IMR-90 (cell line): ENCODE results near the gene SLC23A3. TPM values are rescaled to one million over a fixed set of nuclear protein-coding genes. Genes with fewer than 3 reads are reported as not detected.
A peak's percentile ranks its signal among the peaks of the same experiment; 100 is the strongest.

ENCODE experiments used
- ATAC-seq: fragments of 200-7000 bp; cut with Tn5 transposase; 2 replicates; pipeline ENCODE4 v1.9.1; 2020; ENCODE audit warnings: low read depth, mild to moderate bottlenecking, moderate library complexity
- BruUV-seq: library from RNA; stranded (reverse); fragments of 400-500 nt; replicated peaks from 2 replicates; lab custom pipeline; 2021; lab: Mats Ljungman, UMichigan
- CTCF ChIA-PET: fragments of 300-600 bp; formaldehyde crosslinking; extraction: SDS; loops from one replicate; lab custom pipeline; 2021; ENCODE audit warnings: antibody characterized with exemption; lab: Yijun Ruan, JAX
- POLR2A ChIA-PET: fragments of 300-600 bp; sonication (Branson Sonifier 250); formaldehyde crosslinking; loops from one replicate; lab custom pipeline; 2022; ENCODE audit warnings: antibody characterized with exemption; ENCODE audit not compliant: unreplicated experiment; lab: Charles Lee
- DNase-seq: peaks from one replicate; pipeline ENCODE4 v3.0.0; 2013
- H2AFZ ChIP-seq: replicated peaks from 2 replicates; pipeline ENCODE3; 2013; ENCODE audit warnings: low read length, mild to moderate bottlenecking; ENCODE audit not compliant: poor library complexity
- H2AK5ac ChIP-seq: 2 replicates; pipeline ENCODE4 v1.6.1; 2013; ENCODE audit warnings: low read depth, low read length, inconsistent platforms
- H2AK9ac ChIP-seq: replicated peaks from 2 replicates; pipeline ENCODE3; 2013; ENCODE audit warnings: mild to moderate bottlenecking, low read depth, low read length, moderate library complexity; ENCODE audit not compliant: poor library complexity
- H2BK120ac ChIP-seq: 2 replicates; pipeline ENCODE4 v1.6.1; 2013; ENCODE audit warnings: low read depth, low read length, inconsistent platforms
- H2BK15ac ChIP-seq: 3 replicates; pipeline ENCODE4 v1.6.1; 2013; ENCODE audit warnings: low read depth, low read length, inconsistent platforms
- H2BK20ac ChIP-seq: 2 replicates; pipeline ENCODE4 v1.6.1; 2013; ENCODE audit warnings: low read depth, mild to moderate bottlenecking, inconsistent platforms, low read length, moderate library complexity
- H2BK5ac ChIP-seq: 2 replicates; pipeline ENCODE4 v1.6.1; 2013; ENCODE audit warnings: mild to moderate bottlenecking, low read depth, low read length, inconsistent platforms; ENCODE audit not compliant: poor library complexity, severe bottlenecking
- H3K14ac ChIP-seq: replicated peaks from 2 replicates; pipeline ENCODE4 v1.6.1; 2013; ENCODE audit warnings: low read depth, low read length, inconsistent platforms
- H3K18ac ChIP-seq: 2 replicates; pipeline ENCODE4 v1.6.1; 2013; ENCODE audit warnings: low read depth, low read length, control low read depth
- H3K23ac ChIP-seq: 2 replicates; pipeline ENCODE4 v1.6.1; 2013; ENCODE audit warnings: low read depth, low read length, inconsistent platforms
- H3K27ac ChIP-seq: 2 replicates; pipeline ENCODE4 v1.5.1; 2013; ENCODE audit warnings: mild to moderate bottlenecking, control low read depth, low read length; ENCODE audit not compliant: insufficient read depth
- H3K27me3 ChIP-seq: 2 replicates; pipeline ENCODE4 v1.6.1; 2013; ENCODE audit warnings: low read length; ENCODE audit not compliant: control insufficient read depth, insufficient read depth
- H3K36me3 ChIP-seq: 2 replicates; pipeline ENCODE4 v1.6.1; 2013; ENCODE audit warnings: low read length, mixed read lengths; ENCODE audit not compliant: control insufficient read depth, insufficient read depth
- H3K4ac ChIP-seq: 2 replicates; pipeline ENCODE4 v1.6.1; 2013; ENCODE audit warnings: low read depth, low read length, inconsistent platforms
- H3K4me1 ChIP-seq: 2 replicates; pipeline ENCODE4 v1.6.1; 2013; ENCODE audit warnings: low read length, mixed read lengths; ENCODE audit not compliant: control insufficient read depth, insufficient read depth
- H3K4me2 ChIP-seq: 2 replicates; pipeline ENCODE4 v1.6.1; 2013; ENCODE audit warnings: low read depth, mild to moderate bottlenecking, control low read depth, low read length, moderate library complexity
- H3K4me3 ChIP-seq: 2 replicates; pipeline ENCODE4 v1.5.1; 2013; ENCODE audit warnings: low read depth, mild to moderate bottlenecking, control low read depth, low read length, moderate library complexity; ENCODE audit not compliant: insufficient read depth
- H3K56ac ChIP-seq: 2 replicates; pipeline ENCODE4 v1.6.1; 2013; ENCODE audit warnings: low read length, inconsistent platforms; ENCODE audit not compliant: insufficient read depth; ENCODE audit errors: extremely low read depth
- H3K79me1 ChIP-seq, 2 experiments: 2 replicates each; pipeline ENCODE4 v1.6.1; 2013; ENCODE audit warnings: low read length in 2 of 2, inconsistent platforms in 1 of 2, low read depth in 1 of 2
- H3K9ac ChIP-seq: 2 replicates; pipeline ENCODE4 v1.6.1; 2013; ENCODE audit warnings: low read depth, low read length, control low read depth
- H3K9me1 ChIP-seq: 2 replicates; pipeline ENCODE4 v1.6.1; 2013; ENCODE audit warnings: low read length, inconsistent platforms; ENCODE audit not compliant: insufficient read depth
- H3K9me3 ChIP-seq: 2 replicates; pipeline ENCODE4 v1.6.1; 2013; ENCODE audit warnings: low read length; ENCODE audit not compliant: control insufficient read depth, insufficient read depth
- H4K20me1 ChIP-seq: 2 replicates; pipeline ENCODE4 v1.6.1; 2013; ENCODE audit warnings: low read length, inconsistent platforms; ENCODE audit not compliant: insufficient read depth
- H4K5ac ChIP-seq: 2 replicates; pipeline ENCODE4 v1.6.1; 2013; ENCODE audit warnings: mild to moderate bottlenecking, low read depth, low read length, control low read depth
- H4K8ac ChIP-seq, 2 experiments: 2 replicates each; pipeline ENCODE4 v1.6.1; 2013; ENCODE audit warnings: low read depth in 2 of 2, low read length in 2 of 2, control low read depth in 1 of 2, inconsistent platforms in 1 of 2
- H4K91ac ChIP-seq: 2 replicates; pipeline ENCODE4 v1.6.1; 2013; ENCODE audit warnings: low read depth, low read length, inconsistent platforms; ENCODE audit not compliant: insufficient read depth
- BHLHE40 ChIP-seq: fragments of 150-350 bp; IDR thresholded peaks from 2 replicates; pipeline ENCODE4 v1.6.1; 2016; ENCODE audit warnings: mild to moderate bottlenecking, low read depth, low read length
- CEBPB ChIP-seq: IDR thresholded peaks from 2 replicates; pipeline ENCODE4 v1.6.1; 2012; ENCODE audit warnings: low read depth, low read length, improper control_type of control experiment
- MAFK ChIP-seq: IDR thresholded peaks from 2 replicates; pipeline ENCODE4 v1.6.1; 2012; ENCODE audit warnings: low read depth, low read length, improper control_type of control experiment
- MAZ ChIP-seq: IDR thresholded peaks from 2 replicates; pipeline ENCODE4 v1.6.1; 2012; ENCODE audit warnings: low read depth, mild to moderate bottlenecking, low read length, improper control_type of control experiment, moderate library complexity, borderline replicate concordance
- POLR2A ChIP-seq: IDR thresholded peaks from 2 replicates; pipeline ENCODE4 v1.6.1; 2012; ENCODE audit warnings: mild to moderate bottlenecking, low read depth, low read length
- RAD21 ChIP-seq: IDR thresholded peaks from 2 replicates; pipeline ENCODE4 v1.6.1; 2012; ENCODE audit warnings: low read length, improper control_type of control experiment
- RCOR1 ChIP-seq: IDR thresholded peaks from 2 replicates; pipeline ENCODE4 v1.6.1; 2012; ENCODE audit warnings: mild to moderate bottlenecking, low read length, improper control_type of control experiment; ENCODE audit not compliant: insufficient replicate concordance
- SMC3 ChIP-seq: fragments of 150-350 bp; IDR thresholded peaks from 2 replicates; pipeline ENCODE4 v1.6.1; 2016; ENCODE audit warnings: low read depth, mild to moderate bottlenecking, antibody characterized with exemption, low read length, moderate library complexity
- WGBS, 2 experiments: methylation state at CpG; one replicate each; pipeline versions ENCODE4 v1.1.5 to v1.1.7; 2013; ENCODE audit warnings: missing lambda C conversion rate in 2 of 2; ENCODE audit not compliant: insufficient read length in 1 of 2; ENCODE audit errors: extremely low coverage in 2 of 2; 5-methylcytosine and 5-hydroxymethylcytosine counted together
- dilution Hi-C: fragments of 300-500 bp; cut with HindIII; formaldehyde crosslinking; loops from one replicate; pipeline ENCODE4 v1.14.3; 2018; ENCODE audit warnings: low sequenced_read_pairs; ENCODE audit not compliant: unreplicated experiment
- in situ Hi-C: fragments of 300-500 bp; cut with MboI; formaldehyde crosslinking; loops from 3 replicates; pipeline ENCODE4 v1.14.3; 2019; ENCODE audit warnings: low sequenced_read_pairs, inconsistent platforms, mixed read lengths
- intact Hi-C: fragments of 100-400 bp; cut with micrococcal nuclease; formaldehyde crosslinking; loops from 2 replicates; pipeline ENCODE4 v1.10.0; 2022
- polyA plus RNA-seq, 3 experiments: library from polyadenylated mRNA; depleted of rRNA; stranded (reverse); fragments of >200 nt; gene quantifications; 2 replicates each; pipeline ENCODE4 v1.2.3, GENCODE V29; 2012; ENCODE audit warnings: low replicate concordance in 1 of 3
- total RNA-seq: library from RNA; depleted of rRNA; stranded (reverse); fragments of >200 nt; gene quantifications from 2 replicates; pipeline ENCODE4 v1.2.3, GENCODE V29; 2012
- TF ChIP-seq, protein P1 (sequence below): fragments of 150-350 bp; IDR thresholded peaks from 2 replicates; pipeline ENCODE4 v1.6.1; 2016; ENCODE audit warnings: low read depth, mild to moderate bottlenecking, low read length, moderate library complexity, borderline replicate concordance
- TF ChIP-seq, protein P2 (sequence below): conservative IDR thresholded peaks from 2 replicates; pipeline ENCODE4 v1.5.1; 2012; ENCODE audit warnings: mild to moderate bottlenecking, low read depth, low read length, improper control_type of control experiment
- TF ChIP-seq, protein P3 (sequence below): fragments of 150-350 bp; IDR thresholded peaks from 2 replicates; pipeline ENCODE4 v1.6.1; 2017; ENCODE audit warnings: mild to moderate bottlenecking, antibody characterized with exemption, low read length, low read depth

SLC23A3 gene
- total and polyA plus RNA-seq, 2 of the 4 experiments (the other 2 are of a cell fraction), result 0.18 to 0.65 TPM

DNA sequence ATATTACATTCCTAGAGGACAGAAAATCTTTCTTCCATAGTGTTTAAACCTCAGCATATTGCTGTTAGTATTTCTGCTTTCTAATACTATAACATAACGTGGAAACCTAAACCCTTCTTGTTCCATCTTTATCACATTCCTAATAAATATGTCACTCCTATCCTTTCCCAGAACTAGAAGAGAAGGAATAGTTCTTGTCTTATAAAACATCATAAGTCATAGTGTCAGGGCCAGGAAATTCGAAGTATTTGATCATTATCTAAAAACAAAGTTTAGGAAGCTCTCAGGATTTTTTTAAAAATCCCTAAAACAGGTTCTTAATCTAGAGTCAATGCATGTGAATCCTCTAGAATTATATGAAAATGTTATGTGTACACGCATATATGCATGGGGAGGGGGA lies 11.2 kb downstream of the SLC23A3 start:
- in situ Hi-C loops, result no loop called here
- H3K9me1 ChIP-seq, result no peaks in the 10 kb centered on the region; the same call in 1 of the 2 replicates
- intact Hi-C loops, result no loop called here

More for the DNA sequence above, 11.2 kb downstream of the SLC23A3 start:
- H3K23ac ChIP-seq, result no peak overlapping the region
- H3K27me3 ChIP-seq, result no peaks in the 10 kb centered on the region
- no peak overlapping the region for H2BK15ac ChIP-seq
- H4K8ac ChIP-seq, result no peak overlapping the region
- peaks cover 5 to 17% of the 10 kb centered on the region in 2 experiments; a peak in 2 of 4 replicates for H3K79me1 ChIP-seq
- no peak overlapping the region for H4K91ac ChIP-seq
- no peak for ATAC-seq
- H3K4me1 ChIP-seq, result peaks cover 3% of the 10 kb centered on the region; the same call in 1 of the 2 replicates
- no peak overlapping the region for H2BK120ac ChIP-seq
- H3K56ac ChIP-seq, result no peak overlapping the region
- peak; percentile 17 for DNase-seq
- no peak overlapping the region for H2BK20ac ChIP-seq
- 0 out of 2 replicates have a peak, but pooled peaks cover 3% of the 10 kb centered on the region for H3K36me3 ChIP-seq
- dilution Hi-C loops, result no loop called here
- no peak overlapping the region for H4K5ac ChIP-seq
- WGBS, 2 experiments, result no CpG with 5 or more reads among the region's 3 CpGs
- H3K27ac ChIP-seq, result no peak overlapping the region
- H3K18ac ChIP-seq, result no peak overlapping the region
- H2AK9ac ChIP-seq, result no peak overlapping the region
- no peak overlapping the region for H3K14ac ChIP-seq
- H4K20me1 ChIP-seq, result no peaks in the 10 kb centered on the region
- POLR2A ChIA-PET, result no interaction called here
- H3K4me3 ChIP-seq, result no peak overlapping the region
- TF ChIP-seq, protein P1, sequence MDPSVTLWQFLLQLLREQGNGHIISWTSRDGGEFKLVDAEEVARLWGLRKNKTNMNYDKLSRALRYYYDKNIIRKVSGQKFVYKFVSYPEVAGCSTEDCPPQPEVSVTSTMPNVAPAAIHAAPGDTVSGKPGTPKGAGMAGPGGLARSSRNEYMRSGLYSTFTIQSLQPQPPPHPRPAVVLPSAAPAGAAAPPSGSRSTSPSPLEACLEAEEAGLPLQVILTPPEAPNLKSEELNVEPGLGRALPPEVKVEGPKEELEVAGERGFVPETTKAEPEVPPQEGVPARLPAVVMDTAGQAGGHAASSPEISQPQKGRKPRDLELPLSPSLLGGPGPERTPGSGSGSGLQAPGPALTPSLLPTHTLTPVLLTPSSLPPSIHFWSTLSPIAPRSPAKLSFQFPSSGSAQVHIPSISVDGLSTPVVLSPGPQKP, result no peak
- TF ChIP-seq RAD21 (no peak), BHLHE40 (no peak), MAZ (no peak), MAFK (no peak), CEBPB (no peak), RCOR1 (no peak), SMC3 (no peak), POLR2A (no peak)
- TF ChIP-seq, protein P2, sequence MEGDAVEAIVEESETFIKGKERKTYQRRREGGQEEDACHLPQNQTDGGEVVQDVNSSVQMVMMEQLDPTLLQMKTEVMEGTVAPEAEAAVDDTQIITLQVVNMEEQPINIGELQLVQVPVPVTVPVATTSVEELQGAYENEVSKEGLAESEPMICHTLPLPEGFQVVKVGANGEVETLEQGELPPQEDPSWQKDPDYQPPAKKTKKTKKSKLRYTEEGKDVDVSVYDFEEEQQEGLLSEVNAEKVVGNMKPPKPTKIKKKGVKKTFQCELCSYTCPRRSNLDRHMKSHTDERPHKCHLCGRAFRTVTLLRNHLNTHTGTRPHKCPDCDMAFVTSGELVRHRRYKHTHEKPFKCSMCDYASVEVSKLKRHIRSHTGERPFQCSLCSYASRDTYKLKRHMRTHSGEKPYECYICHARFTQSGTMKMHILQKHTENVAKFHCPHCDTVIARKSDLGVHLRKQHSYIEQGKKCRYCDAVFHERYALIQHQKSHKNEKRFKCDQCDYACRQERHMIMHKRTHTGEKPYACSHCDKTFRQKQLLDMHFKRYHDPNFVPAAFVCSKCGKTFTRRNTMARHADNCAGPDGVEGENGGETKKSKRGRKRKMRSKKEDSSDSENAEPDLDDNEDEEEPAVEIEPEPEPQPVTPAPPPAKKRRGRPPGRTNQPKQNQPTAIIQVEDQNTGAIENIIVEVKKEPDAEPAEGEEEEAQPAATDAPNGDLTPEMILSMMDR, result no peak
- TF ChIP-seq, protein P3, sequence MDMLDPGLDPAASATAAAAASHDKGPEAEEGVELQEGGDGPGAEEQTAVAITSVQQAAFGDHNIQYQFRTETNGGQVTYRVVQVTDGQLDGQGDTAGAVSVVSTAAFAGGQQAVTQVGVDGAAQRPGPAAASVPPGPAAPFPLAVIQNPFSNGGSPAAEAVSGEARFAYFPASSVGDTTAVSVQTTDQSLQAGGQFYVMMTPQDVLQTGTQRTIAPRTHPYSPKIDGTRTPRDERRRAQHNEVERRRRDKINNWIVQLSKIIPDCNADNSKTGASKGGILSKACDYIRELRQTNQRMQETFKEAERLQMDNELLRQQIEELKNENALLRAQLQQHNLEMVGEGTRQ, result no peak
- no TSS peak for BruUV-seq
- no peak overlapping the region for H3K4ac ChIP-seq
- H2AFZ ChIP-seq, result no peak overlapping the region
- H3K9ac ChIP-seq, result no peak overlapping the region
- H3K9me3 ChIP-seq, result no peaks in the 10 kb centered on the region
- CTCF ChIA-PET, result interaction anchor here (0.6 to 1.6 kb wide), 5 partner anchors 99 to 210 kb away, joined by 3 to 8 read pairs (median 3); no protein-coding TSS in a partner anchor
- H3K4me2 ChIP-seq, result no peak overlapping the region
- H2BK5ac ChIP-seq, result no peak overlapping the region
- H2AK5ac ChIP-seq, result no peak overlapping the region
